ENCODE results near the gene PDE11A. TPM values are rescaled to one million over a fixed set of nuclear protein-coding genes. Genes with fewer than 3 reads are reported as not detected.

PDE11A gene
- total RNA-seq, 2 experiments from 2014 or later: not detected

- ChIA-PET POLR2A (no interaction called here), CTCF (interaction anchor here (1.1 to 1.5 kb wide), 2 partner anchors 19 to 21 kb away, joined by 3 to 4 read pairs; no protein-coding TSS in a partner anchor)
- H3K27ac Mint-ChIP-seq: no peak overlapping the region
- no peak overlapping the region for H3K4me3 Mint-ChIP-seq
- intact Hi-C loops (cut with micrococcal nuclease): no loop called here
- TF ChIP-seq, protein P1, sequence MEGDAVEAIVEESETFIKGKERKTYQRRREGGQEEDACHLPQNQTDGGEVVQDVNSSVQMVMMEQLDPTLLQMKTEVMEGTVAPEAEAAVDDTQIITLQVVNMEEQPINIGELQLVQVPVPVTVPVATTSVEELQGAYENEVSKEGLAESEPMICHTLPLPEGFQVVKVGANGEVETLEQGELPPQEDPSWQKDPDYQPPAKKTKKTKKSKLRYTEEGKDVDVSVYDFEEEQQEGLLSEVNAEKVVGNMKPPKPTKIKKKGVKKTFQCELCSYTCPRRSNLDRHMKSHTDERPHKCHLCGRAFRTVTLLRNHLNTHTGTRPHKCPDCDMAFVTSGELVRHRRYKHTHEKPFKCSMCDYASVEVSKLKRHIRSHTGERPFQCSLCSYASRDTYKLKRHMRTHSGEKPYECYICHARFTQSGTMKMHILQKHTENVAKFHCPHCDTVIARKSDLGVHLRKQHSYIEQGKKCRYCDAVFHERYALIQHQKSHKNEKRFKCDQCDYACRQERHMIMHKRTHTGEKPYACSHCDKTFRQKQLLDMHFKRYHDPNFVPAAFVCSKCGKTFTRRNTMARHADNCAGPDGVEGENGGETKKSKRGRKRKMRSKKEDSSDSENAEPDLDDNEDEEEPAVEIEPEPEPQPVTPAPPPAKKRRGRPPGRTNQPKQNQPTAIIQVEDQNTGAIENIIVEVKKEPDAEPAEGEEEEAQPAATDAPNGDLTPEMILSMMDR (IDR thresholded peaks at IDR 0.05): no peak
- H3K27me3 Mint-ChIP-seq: peaks cover 4% of the 10 kb centered on the region
- no peaks in the 10 kb centered on the region for H3K36me3 Mint-ChIP-seq (ENCODE audit: low read depth)
- no peaks in the 10 kb centered on the region for H3K4me1 Mint-ChIP-seq (ENCODE audit: low read depth)
- DNase-seq: no peak
- no peak for ATAC-seq
- H3K9me3 Mint-ChIP-seq: no peaks in the 10 kb centered on the region
These were observed 186.6 kb downstream of the PDE11A start for GRCh38 chr2:177885828-177886466.

GRCh38 chr2:177883177-177883576 lies 189.4 kb downstream of the PDE11A start:
- Mint-ChIP-seq H3K36me3 (ENCODE audit: low read depth) (no peaks in the 10 kb centered on the region), H3K27ac (no peak overlapping the region), H3K4me1 (ENCODE audit: low read depth) (no peaks in the 10 kb centered on the region), H3K4me3 (no peak overlapping the region), H3K9me3 (no peaks in the 10 kb centered on the region), H3K27me3 (peaks cover 6% of the 10 kb centered on the region)
- CTCF ChIA-PET: no interaction called here
- TF ChIP-seq, protein P1 (IDR thresholded peaks at IDR 0.05): no peak
- ATAC-seq (no peak), DNase-seq (no peak)
- intact Hi-C loops (cut with micrococcal nuclease): no loop called here
- POLR2A ChIA-PET: no interaction called here

DNA sequence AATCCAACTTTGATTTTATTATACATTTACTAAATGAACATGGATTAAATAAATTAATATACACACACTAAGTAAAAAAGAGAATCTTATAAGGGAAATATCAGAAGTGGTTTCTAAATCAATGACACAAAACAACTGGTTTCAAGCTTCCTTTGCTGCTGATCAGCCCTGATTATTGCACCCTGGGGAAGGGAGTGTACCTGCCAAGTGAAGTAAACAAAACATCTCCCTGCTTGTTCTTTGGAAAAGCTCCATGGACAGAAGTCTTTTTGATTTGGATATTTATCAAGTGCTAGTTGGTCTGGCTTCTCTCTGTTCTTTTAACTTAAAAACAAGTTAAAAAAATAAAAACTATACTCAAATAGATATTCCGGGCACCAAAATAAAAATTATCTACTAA lies 190.1 kb downstream of the PDE11A start:
- DNase-seq: no peak

DNA sequence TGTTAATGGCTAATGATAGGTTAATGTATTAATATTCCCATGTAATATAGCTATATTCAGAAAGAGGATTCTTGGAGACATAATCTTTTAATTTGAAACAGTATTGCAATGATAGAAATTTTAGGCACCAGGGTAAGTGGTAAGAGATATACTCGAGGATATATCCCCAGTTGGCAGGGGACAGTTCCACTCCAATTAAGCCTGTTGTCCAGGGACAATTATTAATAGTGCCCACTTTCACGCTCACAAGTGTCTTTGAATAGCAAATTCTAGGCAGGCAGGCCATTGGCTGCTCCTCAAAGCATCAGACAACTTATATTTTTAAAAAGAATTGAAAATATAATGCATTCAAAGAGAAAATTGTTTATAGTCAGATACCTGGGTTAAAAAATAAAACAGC lies 190.7 kb downstream of the PDE11A start:
- Mint-ChIP-seq H3K27ac (no peak overlapping the region), H3K36me3 (ENCODE audit: low read depth) (no peaks in the 10 kb centered on the region), H3K4me1 (ENCODE audit: low read depth) (no peaks in the 10 kb centered on the region), H3K4me3 (no peak overlapping the region), H3K9me3 (no peaks in the 10 kb centered on the region), H3K27me3 (peaks cover 7% of the 10 kb centered on the region)
- CTCF ChIA-PET: no interaction called here
- ATAC-seq (no peak), DNase-seq (no peak)
- intact Hi-C loops (cut with micrococcal nuclease): no loop called here
- POLR2A ChIA-PET: no interaction called here
- TF ChIP-seq, protein P1 (IDR thresholded peaks at IDR 0.05): no peak

More for the DNA sequence above, 190.1 kb downstream of the PDE11A start:
- TF ChIP-seq, protein P1 (IDR thresholded peaks at IDR 0.05): no peak
- no peak overlapping the region for H3K27ac Mint-ChIP-seq
- peaks cover 7% of the 10 kb centered on the region for H3K27me3 Mint-ChIP-seq
- no peak overlapping the region for H3K4me3 Mint-ChIP-seq
- no peak for ATAC-seq
- no peaks in the 10 kb centered on the region for H3K4me1 Mint-ChIP-seq (ENCODE audit: low read depth)
- no peaks in the 10 kb centered on the region for H3K36me3 Mint-ChIP-seq (ENCODE audit: low read depth)
- CTCF ChIA-PET: no interaction called here
- H3K9me3 Mint-ChIP-seq: no peaks in the 10 kb centered on the region
- POLR2A ChIA-PET: no interaction called here
- intact Hi-C loops (cut with micrococcal nuclease): no loop called here

DNA sequence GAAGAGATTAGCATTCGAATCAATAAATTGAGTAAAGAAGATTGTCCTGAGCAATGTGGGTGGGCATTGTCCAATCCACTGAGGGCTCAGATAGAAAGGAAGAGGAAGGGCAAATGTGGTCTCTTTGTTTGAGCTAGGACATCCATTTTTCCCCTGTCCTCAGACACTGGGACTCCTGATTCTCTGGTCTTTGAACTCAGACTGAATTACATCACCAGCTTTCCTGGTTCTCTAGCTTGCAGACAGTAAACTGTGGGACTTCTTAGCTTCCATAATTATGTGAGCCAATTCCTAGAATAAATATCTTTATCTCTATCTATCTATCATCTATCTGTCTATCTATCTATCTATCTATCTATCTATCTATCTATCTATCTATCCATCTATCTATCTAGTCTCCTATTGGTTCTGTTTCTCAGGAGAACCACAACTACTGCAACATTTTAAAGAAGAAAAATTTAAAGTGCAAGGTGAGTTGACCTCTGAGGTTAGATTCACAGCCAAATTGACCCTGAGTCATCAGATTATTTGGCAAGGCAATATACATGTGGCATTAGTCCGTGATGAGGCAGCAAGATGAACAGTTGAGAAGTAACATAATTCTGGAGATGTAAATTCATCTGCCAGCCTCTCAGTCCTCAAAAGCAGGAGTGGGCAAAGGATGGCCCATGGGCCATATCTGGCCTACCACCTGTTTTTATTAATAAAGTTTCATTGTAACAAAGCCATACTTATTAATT lies 191.4 kb downstream of the PDE11A start:
- Mint-ChIP-seq H3K27me3 (peaks cover 7% of the 10 kb centered on the region), H3K4me1 (ENCODE audit: low read depth) (no peaks in the 10 kb centered on the region), H3K27ac (no peak overlapping the region), H3K9me3 (no peaks in the 10 kb centered on the region), H3K4me3 (no peak overlapping the region), H3K36me3 (ENCODE audit: low read depth) (no peaks in the 10 kb centered on the region)
- TF ChIP-seq, protein P1 (IDR thresholded peaks at IDR 0.05): no peak
- intact Hi-C loops (cut with micrococcal nuclease): no loop called here
- ATAC-seq: no peak
- CTCF ChIA-PET: no interaction called here
- no peak for DNase-seq
- POLR2A ChIA-PET: no interaction called here
